Activated T-helper 1 cell treated with anti-CD3 and anti-CD28 coated beads, Interleukin-12 subunit alpha, Interleukin-12 subunit beta, Interleukin-2, Interleukin-4 antibody, amounts not matched to agents 30 ng/mL and 10 ng/mL and 1 ng/mL, durations not matched to agents 14 hours and 24 hours and 36 hours (primary cell): ENCODE measurements around the gene ZNF268. TPM values are rescaled to one million over a fixed set of nuclear protein-coding genes. Genes with fewer than 3 reads are reported as not detected.

Source experiments
- DNase-seq: peaks from one replicate; pipeline ENCODE4 v3.0.0; 2021; ENCODE audit warnings: low spot score
- H3K27ac Mint-ChIP-seq: one replicate; pipeline ENCODE4 v1.8.0; 2021; ENCODE audit warnings: mild to moderate bottlenecking, mixed read lengths
- H3K27me3 Mint-ChIP-seq: one replicate; pipeline ENCODE4 v1.8.0; 2022; ENCODE audit warnings: mild to moderate bottlenecking, moderate library complexity, mixed read lengths; ENCODE audit not compliant: insufficient read depth
- H3K36me3 Mint-ChIP-seq: one replicate; pipeline ENCODE4 v1.8.0; 2021; ENCODE audit warnings: low read depth, mixed read lengths
- H3K4me1 Mint-ChIP-seq: one replicate; pipeline ENCODE4 v1.8.0; 2021; ENCODE audit warnings: low read depth, mixed read lengths
- H3K4me3 Mint-ChIP-seq: one replicate; pipeline ENCODE4 v1.8.0; 2021; ENCODE audit warnings: mild to moderate bottlenecking, moderate library complexity, mixed read lengths
- H3K9me3 Mint-ChIP-seq: one replicate; pipeline ENCODE4 v1.8.0; 2021; ENCODE audit warnings: mixed read lengths
- intact Hi-C: fragments of 100-400 bp; cut with micrococcal nuclease; formaldehyde crosslinking; loops from one replicate; pipeline ENCODE4 v1.15.1; 2024
- total RNA-seq: library from RNA; stranded (reverse); gene quantifications from 2 replicates; pipeline ENCODE4 v1.2.3, GENCODE V29; 2022

Gene ZNF268
- total RNA-seq, 1 donor from 2014 or later: 16.7 TPM

GRCh38 chr12:133203344-133204263, 22.3 kb downstream of the ZNF268 start:
- H3K9me3 Mint-ChIP-seq: peaks cover 76% of the 10 kb centered on the region
- H3K36me3 Mint-ChIP-seq: peaks cover 49% of the 10 kb centered on the region
- H3K4me1 Mint-ChIP-seq: no peaks in the 10 kb centered on the region
- intact Hi-C loops: no loop called here
- H3K4me3 Mint-ChIP-seq: no peak overlapping the region
- H3K27ac Mint-ChIP-seq: peak overlapping the region; percentile 31
- DNase-seq: no peak
- no peaks in the 10 kb centered on the region for H3K27me3 Mint-ChIP-seq

DNA sequence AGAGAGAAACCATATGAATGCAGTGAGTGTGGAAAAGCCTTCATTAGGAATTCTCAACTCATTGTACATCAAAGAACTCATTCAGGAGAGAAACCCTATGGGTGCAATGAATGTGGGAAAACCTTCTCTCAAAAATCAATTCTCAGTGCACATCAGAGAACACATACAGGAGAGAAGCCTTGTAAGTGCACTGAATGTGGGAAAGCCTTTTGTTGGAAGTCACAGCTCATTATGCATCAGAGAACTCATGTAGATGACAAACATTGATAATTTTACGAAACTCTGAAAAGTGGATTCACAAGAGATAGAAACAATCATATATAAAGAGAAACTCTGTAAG, 22.9 kb downstream of the ZNF268 start:
- Mint-ChIP-seq H3K9me3 (peaks cover 77% of the 10 kb centered on the region), H3K4me1 (no peaks in the 10 kb centered on the region), H3K27me3 (no peaks in the 10 kb centered on the region), H3K27ac (no peak overlapping the region), H3K36me3 (peaks cover 49% of the 10 kb centered on the region), H3K4me3 (no peak overlapping the region)
- DNase-seq: no peak
- intact Hi-C loops: no loop called here

DNA sequence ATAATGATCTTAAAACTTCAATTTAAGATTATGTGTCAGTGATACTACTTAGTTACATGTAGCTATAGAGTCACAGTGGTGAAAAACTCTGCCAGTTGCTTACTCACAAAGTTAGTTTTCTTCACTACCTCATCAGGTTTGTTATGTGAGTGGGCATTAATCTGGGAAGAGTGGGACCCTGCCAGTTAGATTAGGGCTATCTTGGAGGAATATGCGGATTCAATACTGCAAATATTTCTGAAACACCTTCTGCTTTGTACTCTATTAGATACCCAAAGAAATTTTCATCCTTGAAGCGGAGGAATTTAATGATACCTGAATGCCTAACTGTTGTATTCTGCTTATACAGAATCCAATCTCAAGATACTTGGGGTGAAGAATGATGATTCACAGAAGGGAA, 25.1 kb downstream of the ZNF268 start:
- peaks cover 64% of the 10 kb centered on the region for H3K9me3 Mint-ChIP-seq
- H3K4me3 Mint-ChIP-seq: no peak overlapping the region
- H3K36me3 Mint-ChIP-seq: peaks cover 31% of the 10 kb centered on the region
- H3K27me3 Mint-ChIP-seq: no peaks in the 10 kb centered on the region
- intact Hi-C loops: no loop called here
- DNase-seq: no peak
- no peaks in the 10 kb centered on the region for H3K4me1 Mint-ChIP-seq
- H3K27ac Mint-ChIP-seq: no peak overlapping the region

- no peak for DNase-seq
- Mint-ChIP-seq H3K4me1 (no peaks in the 10 kb centered on the region), H3K4me3 (no peak overlapping the region), H3K36me3 (no peaks in the 10 kb centered on the region), H3K27me3 (no peaks in the 10 kb centered on the region), H3K27ac (no peak overlapping the region), H3K9me3 (peaks cover 78% of the 10 kb centered on the region)
- intact Hi-C loops: no loop called here
Measured at GRCh38 chr12:133215724-133216123, 34.4 kb downstream of the ZNF268 start.

GRCh38 chr12:133217219-133217618, 35.9 kb downstream of the ZNF268 start:
- Mint-ChIP-seq H3K4me3 (no peak overlapping the region), H3K27ac (no peak overlapping the region), H3K27me3 (no peaks in the 10 kb centered on the region), H3K36me3 (no peaks in the 10 kb centered on the region), H3K9me3 (peaks cover 76% of the 10 kb centered on the region), H3K4me1 (no peaks in the 10 kb centered on the region)
- intact Hi-C loops: no loop called here
- DNase-seq: no peak

DNA sequence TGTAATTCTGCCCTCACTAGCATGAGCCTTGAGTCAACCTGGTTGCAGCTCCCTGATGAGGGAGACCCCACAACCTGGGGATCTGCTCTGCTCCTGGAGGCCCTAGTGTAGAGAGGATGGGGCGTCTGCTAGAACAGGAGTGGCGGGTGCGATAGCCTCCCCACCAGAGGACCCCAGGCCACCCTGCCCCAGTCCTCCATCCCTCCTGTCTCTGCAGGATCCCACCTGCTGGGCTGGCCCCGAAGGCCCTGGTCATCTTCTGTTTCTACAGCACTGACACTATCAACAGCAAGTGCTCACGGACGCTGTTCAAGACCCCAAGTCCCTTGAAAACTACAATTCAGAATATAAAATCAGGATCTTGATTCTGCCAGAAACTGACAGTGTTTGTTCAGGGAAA, 39.2 kb downstream of the ZNF268 start:
- peaks cover 75% of the 10 kb centered on the region for H3K9me3 Mint-ChIP-seq
- no peak overlapping the region for H3K4me3 Mint-ChIP-seq
- DNase-seq: no peak
- H3K4me1 Mint-ChIP-seq: no peaks in the 10 kb centered on the region
- H3K36me3 Mint-ChIP-seq: no peaks in the 10 kb centered on the region
- intact Hi-C loops: no loop called here
- H3K27ac Mint-ChIP-seq: no peak overlapping the region
- H3K27me3 Mint-ChIP-seq: no peaks in the 10 kb centered on the region

- Mint-ChIP-seq H3K4me1 (no peaks in the 10 kb centered on the region), H3K27ac (no peak overlapping the region), H3K9me3 (peaks cover 72% of the 10 kb centered on the region), H3K36me3 (no peaks in the 10 kb centered on the region), H3K27me3 (no peaks in the 10 kb centered on the region), H3K4me3 (no peak overlapping the region)
- intact Hi-C loops: no loop called here
- no peak for DNase-seq
Measured at GRCh38 chr12:133221241-133221640, 39.9 kb downstream of the ZNF268 start.

- Mint-ChIP-seq H3K4me3 (no peak overlapping the region), H3K4me1 (no peaks in the 10 kb centered on the region), H3K36me3 (no peaks in the 10 kb centered on the region), H3K27ac (no peak overlapping the region), H3K27me3 (no peaks in the 10 kb centered on the region), H3K9me3 (peaks cover 67% of the 10 kb centered on the region)
- intact Hi-C loops: no loop called here
- no peak for DNase-seq
Measured at GRCh38 chr12:133222211-133222610, 40.9 kb downstream of the ZNF268 start.

GRCh38 chr12:133225527-133225926, 44.2 kb downstream of the ZNF268 start:
- intact Hi-C loops: no loop called here
- H3K27me3 Mint-ChIP-seq: no peaks in the 10 kb centered on the region
- H3K9me3 Mint-ChIP-seq: peaks cover 62% of the 10 kb centered on the region
- no peak overlapping the region for H3K27ac Mint-ChIP-seq
- no peaks in the 10 kb centered on the region for H3K4me1 Mint-ChIP-seq
- no peaks in the 10 kb centered on the region for H3K36me3 Mint-ChIP-seq
- no peak overlapping the region for H3K4me3 Mint-ChIP-seq
- DNase-seq: no peak

- peaks cover 58% of the 10 kb centered on the region for H3K9me3 Mint-ChIP-seq
Measured at GRCh38 chr12:133226690-133227089, 45.4 kb downstream of the ZNF268 start.

DNA sequence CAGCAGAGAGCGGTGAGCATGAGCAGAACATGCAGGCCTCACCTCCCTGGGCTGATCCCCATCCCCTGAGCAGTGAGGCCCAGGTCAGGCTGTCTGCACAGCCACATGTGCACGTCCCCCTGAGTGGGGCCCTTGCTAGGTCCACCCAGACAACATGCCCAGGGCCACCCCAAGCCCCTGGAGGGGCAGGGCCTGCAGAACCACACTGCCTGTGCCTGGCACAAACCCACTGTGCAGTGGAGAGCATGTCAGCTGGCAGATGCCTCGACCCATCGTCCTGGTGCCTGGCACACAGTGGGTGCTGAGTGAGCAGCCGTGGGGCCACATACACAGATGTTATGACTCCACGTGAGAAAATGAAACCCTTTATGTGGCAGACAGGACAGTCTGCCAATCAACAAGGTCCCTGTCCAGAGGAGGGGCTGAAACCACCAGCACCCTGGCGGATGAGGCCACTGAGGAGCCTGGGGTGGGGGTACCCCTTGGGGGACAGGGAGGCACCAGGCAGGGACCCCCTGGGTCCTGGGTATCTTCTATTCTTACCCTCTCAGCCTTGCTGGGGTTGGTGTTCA, 46.1 kb downstream of the ZNF268 start:
- H3K4me3 Mint-ChIP-seq: no peak overlapping the region
- intact Hi-C loops: no loop called here
- H3K27me3 Mint-ChIP-seq: no peaks in the 10 kb centered on the region
- H3K27ac Mint-ChIP-seq: no peak overlapping the region
- H3K4me1 Mint-ChIP-seq: no peaks in the 10 kb centered on the region
- H3K36me3 Mint-ChIP-seq: no peaks in the 10 kb centered on the region
- DNase-seq: no peak
- peaks cover 56% of the 10 kb centered on the region for H3K9me3 Mint-ChIP-seq

More at GRCh38 chr12:133226690-133227089, 45.4 kb downstream of the ZNF268 start:
- no peaks in the 10 kb centered on the region for H3K36me3 Mint-ChIP-seq
- H3K4me1 Mint-ChIP-seq: no peaks in the 10 kb centered on the region
- no peak overlapping the region for H3K4me3 Mint-ChIP-seq
- intact Hi-C loops: no loop called here
- H3K27me3 Mint-ChIP-seq: no peaks in the 10 kb centered on the region
- H3K27ac Mint-ChIP-seq: no peak overlapping the region
- no peak for DNase-seq

DNA sequence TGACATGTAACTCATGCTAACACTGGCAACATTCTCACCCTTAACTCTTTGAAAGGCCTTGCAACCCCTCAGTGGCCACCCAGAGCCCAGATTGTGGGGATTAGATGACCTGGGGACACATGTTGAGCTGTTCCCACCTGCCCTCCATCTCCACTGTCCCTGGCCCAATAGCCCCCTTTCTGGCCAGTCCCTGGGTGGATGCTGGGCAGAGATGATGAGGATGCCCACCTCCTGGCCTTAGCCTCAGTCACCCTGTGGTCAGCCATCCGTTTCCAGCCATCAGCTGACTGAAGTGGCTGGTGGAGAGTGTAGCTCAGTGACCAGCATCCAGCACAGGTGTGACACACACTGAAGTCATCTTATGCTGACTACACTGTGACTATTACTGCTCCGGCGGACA, 49.7 kb downstream of the ZNF268 start:
- no peak for DNase-seq
- Mint-ChIP-seq H3K9me3 (peaks cover 54% of the 10 kb centered on the region), H3K36me3 (no peaks in the 10 kb centered on the region), H3K27ac (no peak overlapping the region), H3K27me3 (no peaks in the 10 kb centered on the region), H3K4me3 (no peak overlapping the region), H3K4me1 (no peaks in the 10 kb centered on the region)
- intact Hi-C loops: no loop called here

- intact Hi-C loops: no loop called here
- Mint-ChIP-seq H3K27ac (no peak overlapping the region), H3K4me1 (no peaks in the 10 kb centered on the region), H3K36me3 (no peaks in the 10 kb centered on the region), H3K4me3 (no peak overlapping the region), H3K9me3 (peaks cover 58% of the 10 kb centered on the region), H3K27me3 (no peaks in the 10 kb centered on the region)
- no peak for DNase-seq
Measured at GRCh38 chr12:133233006-133233405, 51.7 kb downstream of the ZNF268 start.
